HEK293T (cell line): ENCODE measurements around the gene TTC7B.

Experiments
- CTCF ChIA-PET: fragments of 350-600 bp; formaldehyde crosslinking; extraction: SDS; loops from one replicate; lab custom pipeline; 2021; ENCODE audit warnings: antibody characterized with exemption, inconsistent platforms; lab: Yijun Ruan, JAX
- POLR2A ChIA-PET: fragments of 350-600 bp; formaldehyde crosslinking; extraction: SDS; loops from one replicate; lab custom pipeline; 2020; ENCODE audit warnings: antibody characterized with exemption, inconsistent platforms; lab: Yijun Ruan, JAX
- DNase-seq: peaks from one replicate; pipeline ENCODE4 v3.0.0; 2012; ENCODE audit warnings: mixed read lengths; ENCODE audit errors: extremely low spot score
- ARNT ChIP-seq: fragments of 450-650 bp; IDR thresholded peaks from 2 replicates; pipeline ENCODE4 v1.6.1; 2017; ENCODE audit warnings: mild to moderate bottlenecking
- BHLHE40 ChIP-seq: fragments of 450-650 bp; IDR thresholded peaks from 2 replicates; pipeline ENCODE4 v1.6.1; 2016; ENCODE audit warnings: mild to moderate bottlenecking, moderate library complexity, borderline replicate concordance
- CTBP1 ChIP-seq: fragments of 450-650 bp; IDR thresholded peaks from 2 replicates; pipeline ENCODE4 v1.6.1; 2016; ENCODE audit warnings: borderline replicate concordance
- ELF4 ChIP-seq: fragments of 450-650 bp; IDR thresholded peaks from 2 replicates; pipeline ENCODE4 v1.6.1; 2017; ENCODE audit warnings: antibody characterized with exemption
- FOXA1 ChIP-seq: fragments of 450-650 bp; IDR thresholded peaks from 2 replicates; pipeline ENCODE4 v1.6.1; 2016; ENCODE audit warnings: mild to moderate bottlenecking
- FOXK2 ChIP-seq: fragments of 450-650 bp; IDR thresholded peaks from 2 replicates; pipeline ENCODE4 v1.6.1; 2016; ENCODE audit warnings: mild to moderate bottlenecking
- FOXM1 ChIP-seq: fragments of 450-650 bp; IDR thresholded peaks from 2 replicates; pipeline ENCODE4 v1.6.1; 2017; ENCODE audit warnings: mild to moderate bottlenecking, borderline replicate concordance
- HDGF ChIP-seq: fragments of 450-650 bp; IDR thresholded peaks from 2 replicates; pipeline ENCODE4 v1.6.1; 2017; ENCODE audit warnings: antibody characterized with exemption, borderline replicate concordance
- L3MBTL2 ChIP-seq: fragments of 450-650 bp; conservative IDR thresholded peaks from 2 replicates; pipeline ENCODE4 v1.6.1; 2016; ENCODE audit warnings: mild to moderate bottlenecking
- LEF1 ChIP-seq: fragments of 450-650 bp; IDR thresholded peaks from 2 replicates; pipeline ENCODE4 v1.6.1; 2017; ENCODE audit warnings: mild to moderate bottlenecking, borderline replicate concordance
- NFRKB ChIP-seq: fragments of 450-650 bp; IDR thresholded peaks from 2 replicates; pipeline ENCODE4 v1.6.1; 2016; ENCODE audit warnings: mild to moderate bottlenecking, moderate library complexity
- PKNOX1 ChIP-seq: fragments of 450-650 bp; IDR thresholded peaks from 2 replicates; pipeline ENCODE4 v1.6.1; 2016
- SP1 ChIP-seq: fragments of 450-650 bp; IDR thresholded peaks from 2 replicates; pipeline ENCODE4 v1.6.1; 2017
- SUZ12 ChIP-seq: fragments of 450-650 bp; IDR thresholded peaks from 2 replicates; pipeline ENCODE4 v1.6.1; 2016; ENCODE audit warnings: mild to moderate bottlenecking
- TARDBP ChIP-seq: fragments of 450-650 bp; IDR thresholded peaks from 2 replicates; pipeline ENCODE4 v1.6.1; 2016
- ZNF384 ChIP-seq: fragments of 450-650 bp; IDR thresholded peaks from 2 replicates; pipeline ENCODE4 v1.6.1; 2016

The TTC7B gene

GRCh38 chr14:90614696-90615516 lies 201.3 kb downstream of the TTC7B start:
- ChIA-PET POLR2A (no interaction called here), CTCF (no interaction called here)
- TF ChIP-seq CTBP1 (no peak), NFRKB (no peak), L3MBTL2 (no peak), ARNT (no peak), BHLHE40 (no peak), FOXA1 (no peak), SUZ12 (no peak)
- no peak for DNase-seq

GRCh38 chr14:90613997-90614396 lies 202.2 kb downstream of the TTC7B start:
- DNase-seq, result no peak
- ChIA-PET POLR2A (no interaction called here), CTCF (no interaction called here)
- no peak for TF ChIP-seq BHLHE40
- TF ChIP-seq FOXM1, result no peak
- TF ChIP-seq SUZ12, result no peak
- TF ChIP-seq HDGF, result no peak
- TF ChIP-seq ARNT, result no peak
- TF ChIP-seq CTBP1, result no peak
- TF ChIP-seq PKNOX1, result no peak
- TF ChIP-seq NFRKB, result no peak

GRCh38 chr14:90613453-90613852 lies 202.8 kb downstream of the TTC7B start:
- CTCF ChIA-PET, result no interaction called here
- no peak for DNase-seq
- TF ChIP-seq SUZ12, result no peak
- no peak for TF ChIP-seq LEF1
- no peak for TF ChIP-seq BHLHE40
- no peak for TF ChIP-seq SP1
- no peak for TF ChIP-seq PKNOX1
- TF ChIP-seq ELF4, result no peak
- TF ChIP-seq FOXA1, result no peak
- no peak for TF ChIP-seq HDGF
- no peak for TF ChIP-seq CTBP1
- TF ChIP-seq ARNT, result no peak

GRCh38 chr14:90612801-90613200 lies 203.4 kb downstream of the TTC7B start:
- CTCF ChIA-PET, result no interaction called here
- TF ChIP-seq LEF1 (no peak), FOXK2 (no peak), HDGF (no peak), ARNT (no peak), TARDBP (no peak), ELF4 (no peak), ZNF384 (no peak), L3MBTL2 (no peak), NFRKB (no peak), SUZ12 (no peak), BHLHE40 (no peak), SP1 (no peak), CTBP1 (no peak), FOXM1 (no peak), FOXA1 (no peak), PKNOX1 (no peak)
- POLR2A ChIA-PET, result no interaction called here
- DNase-seq, result no peak

More at GRCh38 chr14:90613453-90613852, 202.8 kb downstream of the TTC7B start:
- POLR2A ChIA-PET, result no interaction called here

- TF ChIP-seq CTBP1, result no peak
- no peak for TF ChIP-seq ZNF384
- no peak for TF ChIP-seq SP1
- no peak for TF ChIP-seq ELF4
- no peak for TF ChIP-seq L3MBTL2
- TF ChIP-seq LEF1, result no peak
- no peak for TF ChIP-seq FOXA1
- TF ChIP-seq BHLHE40, result no peak
- no peak for TF ChIP-seq PKNOX1
- TF ChIP-seq SUZ12, result no peak
- TF ChIP-seq FOXM1, result no peak
- no peak for TF ChIP-seq NFRKB
- no peak for TF ChIP-seq FOXK2
- TF ChIP-seq ARNT, result no peak
- TF ChIP-seq TARDBP, result no peak
- no peak for TF ChIP-seq HDGF
- no peak for DNase-seq
- POLR2A ChIA-PET, result no interaction called here
- CTCF ChIA-PET, result no interaction called here
These were observed 204.3 kb downstream of the TTC7B start for GRCh38 chr14:90611936-90612335.

GRCh38 chr14:90611501-90611900 lies 204.7 kb downstream of the TTC7B start:
- DNase-seq, result no peak
- CTCF ChIA-PET, result no interaction called here
- POLR2A ChIA-PET, result no interaction called here
- TF ChIP-seq L3MBTL2 (no peak), FOXK2 (no peak), SP1 (no peak), ELF4 (no peak), PKNOX1 (no peak), FOXA1 (no peak)
